ENCODE data around the gene GEMIN4. TPM values are rescaled to one million over a fixed set of nuclear protein-coding genes. Genes with fewer than 3 reads are reported as not detected.
A peak's percentile ranks its signal among the peaks of the same experiment; 100 is the strongest.

The GEMIN4 gene
- polyA plus RNA-seq, 1 donor (not counting 4 experiments of a cell fraction or from before 2014, with no cell fraction given), result 29.5 TPM

DNA sequence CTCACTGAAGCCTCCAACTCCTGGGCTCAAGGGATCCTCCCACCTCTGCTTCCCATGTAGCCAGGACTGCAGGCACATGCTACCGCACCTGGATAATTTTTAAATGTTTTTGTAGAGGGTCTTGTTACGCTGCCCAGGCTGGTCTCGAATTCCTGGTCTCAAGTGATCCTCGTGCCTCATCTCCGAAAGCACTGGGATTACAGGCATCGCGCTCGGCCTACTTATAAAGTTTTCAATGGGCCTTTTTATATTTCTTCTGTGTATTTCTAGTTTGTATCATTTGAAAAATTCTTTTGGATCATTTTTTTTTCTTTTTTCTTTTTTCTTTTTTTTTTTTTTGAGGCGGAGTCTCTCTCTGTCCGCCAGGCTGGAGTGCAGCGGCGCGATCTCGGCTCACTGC is 27.0 kb downstream of the GEMIN4 start:
- no peak overlapping the region for H3K27ac ChIP-seq (ENCODE audit: control insufficient read depth, insufficient read depth, low read length)
- no peak overlapping the region for H2AFZ ChIP-seq (ENCODE audit: control insufficient read depth, low read length)
- H4K20me1 ChIP-seq (ENCODE audit: control insufficient read depth, extremely low read depth, insufficient read depth, low read length), result no peaks in the 10 kb centered on the region
- H3K36me3 ChIP-seq (ENCODE audit: control insufficient read depth in 2 of 2, extremely low read depth in 1 of 2, insufficient read depth in 2 of 2, low read length in 2 of 2), result no peaks in the 10 kb centered on the region
- no peaks in the 10 kb centered on the region for H3K27me3 ChIP-seq (ENCODE audit: control insufficient read depth, extremely low read depth, insufficient read depth, low read length)
- H3K4me1 ChIP-seq (ENCODE audit: control insufficient read depth, extremely low read depth, insufficient read depth, low read length), result peaks cover 48% of the 10 kb centered on the region
- FAIRE-seq (no peak), DNase-seq (ENCODE audit: low read depth, low spot score) (no peak)
- H3K9ac ChIP-seq (ENCODE audit: control insufficient read depth, extremely low read depth, insufficient read depth, low read length), result no peak overlapping the region
- H3K79me2 ChIP-seq (ENCODE audit: control insufficient read depth, insufficient read depth, low read length), result no peaks in the 10 kb centered on the region
- H3K4me3 ChIP-seq (ENCODE audit: control insufficient read depth in 2 of 3, extremely low read depth in 1 of 3, insufficient read depth in 2 of 3, low read depth in 1 of 3, low read length in 3 of 3), result no peak overlapping the region
- TF ChIP-seq, protein P1, sequence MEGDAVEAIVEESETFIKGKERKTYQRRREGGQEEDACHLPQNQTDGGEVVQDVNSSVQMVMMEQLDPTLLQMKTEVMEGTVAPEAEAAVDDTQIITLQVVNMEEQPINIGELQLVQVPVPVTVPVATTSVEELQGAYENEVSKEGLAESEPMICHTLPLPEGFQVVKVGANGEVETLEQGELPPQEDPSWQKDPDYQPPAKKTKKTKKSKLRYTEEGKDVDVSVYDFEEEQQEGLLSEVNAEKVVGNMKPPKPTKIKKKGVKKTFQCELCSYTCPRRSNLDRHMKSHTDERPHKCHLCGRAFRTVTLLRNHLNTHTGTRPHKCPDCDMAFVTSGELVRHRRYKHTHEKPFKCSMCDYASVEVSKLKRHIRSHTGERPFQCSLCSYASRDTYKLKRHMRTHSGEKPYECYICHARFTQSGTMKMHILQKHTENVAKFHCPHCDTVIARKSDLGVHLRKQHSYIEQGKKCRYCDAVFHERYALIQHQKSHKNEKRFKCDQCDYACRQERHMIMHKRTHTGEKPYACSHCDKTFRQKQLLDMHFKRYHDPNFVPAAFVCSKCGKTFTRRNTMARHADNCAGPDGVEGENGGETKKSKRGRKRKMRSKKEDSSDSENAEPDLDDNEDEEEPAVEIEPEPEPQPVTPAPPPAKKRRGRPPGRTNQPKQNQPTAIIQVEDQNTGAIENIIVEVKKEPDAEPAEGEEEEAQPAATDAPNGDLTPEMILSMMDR (optimal IDR thresholded peaks at IDR 0.05 in 1 of 3, IDR thresholded peaks at IDR 0.05 in 1 of 3, conservative IDR thresholded peaks at IDR 0.05 in 1 of 3; ENCODE audit: extremely low read depth in 1 of 3, insufficient read depth in 2 of 3, low read length in 3 of 3), result no peak
- TF ChIP-seq EZH2 (IDR thresholded peaks at IDR 0.05; ENCODE audit: low read length), result no peak
- no peak overlapping the region for H3K4me2 ChIP-seq (ENCODE audit: control insufficient read depth, extremely low read depth, insufficient read depth, low read depth, low read length)
- no peaks in the 10 kb centered on the region for H3K9me1 ChIP-seq (ENCODE audit: control insufficient read depth, extremely low read depth, insufficient read depth, low read length)
- no peaks in the 10 kb centered on the region for H3K9me3 ChIP-seq (ENCODE audit: control insufficient read depth, low read depth, low read length)
- dilution Hi-C loops (cut with MboI; ENCODE audit: extremely low pct_ligation_motif_present, low sequenced_read_pairs), result no loop called here

DNA sequence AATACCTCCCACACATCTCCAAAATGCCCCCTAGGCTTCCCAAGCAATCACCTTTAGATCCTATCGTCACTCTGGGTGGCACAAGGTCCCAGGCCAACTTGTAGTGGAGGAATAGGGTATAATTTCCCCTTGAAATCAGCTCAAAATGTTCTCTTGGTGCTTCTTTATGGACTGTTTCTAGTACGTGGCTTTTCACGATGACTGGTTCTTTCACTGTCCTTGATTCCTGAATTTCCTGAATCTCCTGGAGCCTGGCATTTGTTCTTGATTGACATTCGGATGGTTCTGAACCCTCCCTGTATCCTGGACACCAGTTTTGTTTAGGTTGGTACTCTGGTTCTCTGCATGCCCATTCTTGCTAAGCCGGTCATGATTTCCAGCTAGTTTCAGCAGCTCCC is 30.5 kb downstream of the GEMIN4 start:
- peak; percentile 95 for FAIRE-seq
- H3K9me3 ChIP-seq (ENCODE audit: control insufficient read depth, low read depth, low read length), result no peaks in the 10 kb centered on the region
- no peak for DNase-seq (ENCODE audit: low read depth, low spot score)
- no peaks in the 10 kb centered on the region for H3K27me3 ChIP-seq (ENCODE audit: control insufficient read depth, extremely low read depth, insufficient read depth, low read length)
- no peaks in the 10 kb centered on the region for H4K20me1 ChIP-seq (ENCODE audit: control insufficient read depth, extremely low read depth, insufficient read depth, low read length)
- no peak for TF ChIP-seq EZH2 (IDR thresholded peaks at IDR 0.05; ENCODE audit: low read length)
- TF ChIP-seq, protein P1 (optimal IDR thresholded peaks at IDR 0.05 in 1 of 3, IDR thresholded peaks at IDR 0.05 in 1 of 3, conservative IDR thresholded peaks at IDR 0.05 in 1 of 3; ENCODE audit: extremely low read depth in 1 of 3, insufficient read depth in 2 of 3, low read length in 3 of 3), result no peak
- peak overlapping the region; percentile 69 for H3K9ac ChIP-seq (ENCODE audit: control insufficient read depth, extremely low read depth, insufficient read depth, low read length)
- H3K4me2 ChIP-seq (ENCODE audit: control insufficient read depth, extremely low read depth, insufficient read depth, low read depth, low read length), result peak overlapping the region; percentile 67
- dilution Hi-C loops (cut with MboI; ENCODE audit: extremely low pct_ligation_motif_present, low sequenced_read_pairs), result no loop called here
- H3K27ac ChIP-seq (ENCODE audit: control insufficient read depth, insufficient read depth, low read length), result peak overlapping the region; percentile 93
- peaks cover 26% of the 10 kb centered on the region for H3K4me1 ChIP-seq (ENCODE audit: control insufficient read depth, extremely low read depth, insufficient read depth, low read length)
- H3K4me3 ChIP-seq (ENCODE audit: control insufficient read depth in 2 of 3, extremely low read depth in 1 of 3, insufficient read depth in 2 of 3, low read depth in 1 of 3, low read length in 3 of 3), result peak overlapping the region in 1 of 3 experiments; percentile 44
- H3K79me2 ChIP-seq (ENCODE audit: control insufficient read depth, insufficient read depth, low read length), result no peaks in the 10 kb centered on the region
- no peaks in the 10 kb centered on the region for H3K9me1 ChIP-seq (ENCODE audit: control insufficient read depth, extremely low read depth, insufficient read depth, low read length)
- H2AFZ ChIP-seq (ENCODE audit: control insufficient read depth, low read length), result peak overlapping the region; percentile 0
- H3K36me3 ChIP-seq (ENCODE audit: control insufficient read depth in 2 of 2, extremely low read depth in 1 of 2, insufficient read depth in 2 of 2, low read length in 2 of 2), result peaks cover 0 to 3% of the 10 kb centered on the region in 2 experiments

Measured in keratinocyte (primary cell).